GM10266 (cell line): Measurements from ENCODE around the gene HNRNPUL1.

Experiments
- DNase-seq: peaks from one replicate; pipeline ENCODE4 v3.0.0; 2012; ENCODE audit errors: extremely low spot score
- CTCF ChIP-seq: IDR thresholded peaks from 2 replicates; pipeline ENCODE4 v1.5.1; 2012; ENCODE audit warnings: mild to moderate bottlenecking, low read depth; ENCODE audit not compliant: control insufficient read depth, insufficient read depth; ENCODE audit errors: missing control alignments

HNRNPUL1 gene

GRCh38 chr19:41328842-41329225 is 64.7 kb downstream of the HNRNPUL1 start:
- DNase-seq: no peak
- no peak for TF ChIP-seq CTCF

DNA sequence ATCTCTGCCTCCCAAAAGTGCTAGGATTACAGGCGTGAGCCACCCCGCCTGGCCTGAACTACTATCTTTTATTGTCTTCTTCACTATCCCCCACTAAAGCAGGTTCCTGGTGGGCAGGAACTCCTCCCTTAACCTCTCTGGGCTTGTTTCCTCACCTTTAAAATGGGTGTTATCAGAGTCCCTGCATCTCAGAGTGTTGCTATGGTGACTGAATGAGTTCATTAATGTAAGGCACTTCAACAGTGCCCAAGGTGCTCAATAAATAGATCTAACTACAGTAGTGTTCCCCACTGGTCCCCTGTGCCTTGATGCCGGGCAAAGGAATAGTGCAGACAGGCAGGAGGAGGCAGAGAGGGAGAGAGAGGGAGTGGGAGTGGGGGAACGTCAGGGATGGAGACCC is 66.3 kb downstream of the HNRNPUL1 start:
- TF ChIP-seq CTCF: no peak
- no peak for DNase-seq

- no peak for DNase-seq
Observed at GRCh38 chr19:41330946-41331678, 66.9 kb downstream of the HNRNPUL1 start.

GRCh38 chr19:41332000-41332399 is 67.8 kb downstream of the HNRNPUL1 start:
- no peak for TF ChIP-seq CTCF
- no peak for DNase-seq

More at GRCh38 chr19:41330946-41331678, 66.9 kb downstream of the HNRNPUL1 start:
- TF ChIP-seq CTCF: no peak

DNA sequence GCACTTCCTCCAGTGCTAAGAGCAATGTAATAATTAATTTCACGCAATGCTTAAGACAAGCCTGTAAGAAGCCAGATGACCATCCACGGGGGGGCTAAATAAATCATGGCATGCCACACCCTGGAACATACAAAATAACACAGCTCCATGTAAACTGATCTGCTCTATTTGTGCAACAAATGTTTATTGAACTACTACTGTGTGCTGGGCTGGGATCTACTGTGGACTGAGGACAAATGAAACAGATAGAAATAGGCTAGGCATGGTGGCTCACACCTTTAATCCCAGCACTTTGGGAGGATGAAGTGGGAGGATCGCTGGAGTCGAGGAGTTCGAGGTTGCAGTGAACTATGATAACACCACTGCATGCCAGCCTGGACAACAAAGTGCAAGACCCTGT is 68.3 kb downstream of the HNRNPUL1 start:
- TF ChIP-seq CTCF: no peak
- no peak for DNase-seq

DNA sequence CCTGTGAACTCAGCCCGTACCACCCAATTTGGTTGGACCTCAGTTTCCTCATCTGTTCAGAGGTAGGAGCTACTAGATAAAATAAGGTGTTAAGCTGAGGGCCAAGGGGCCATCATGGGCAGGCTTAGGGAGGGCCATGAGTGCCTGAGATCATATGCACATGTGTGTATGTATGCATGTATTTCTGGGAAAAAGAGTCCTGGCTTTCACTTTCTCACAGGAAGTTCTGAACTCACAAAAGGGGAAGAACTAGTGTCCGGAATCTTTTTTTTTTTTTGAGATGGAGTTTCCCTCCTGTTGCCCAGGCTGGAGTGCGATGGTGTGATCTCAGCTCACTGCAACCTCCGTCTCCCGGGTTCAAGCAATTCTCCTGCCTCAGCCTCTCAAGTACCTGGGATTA is 70.6 kb downstream of the HNRNPUL1 start:
- no peak for DNase-seq
- no peak for TF ChIP-seq CTCF

DNA sequence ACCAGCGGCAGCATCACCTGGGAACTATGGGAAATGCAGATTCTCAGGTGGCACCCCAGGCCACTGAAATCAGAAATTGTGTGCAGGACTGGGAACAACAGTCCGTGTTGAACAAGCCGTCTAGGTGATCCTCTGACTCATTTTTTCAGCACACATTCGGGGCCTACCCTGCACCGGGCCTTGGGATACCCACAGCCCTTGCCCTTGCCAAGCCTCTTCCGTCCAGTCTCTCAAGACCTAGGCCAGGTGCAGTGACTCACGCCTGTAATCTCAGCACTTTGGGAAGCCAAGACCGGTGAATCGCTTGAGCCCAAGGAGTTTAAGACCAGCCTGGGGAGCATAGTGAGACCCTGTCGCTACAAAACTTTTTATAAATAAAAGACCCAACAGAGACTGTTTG is 71.3 kb downstream of the HNRNPUL1 start:
- TF ChIP-seq CTCF: no peak
- no peak for DNase-seq
